Progenitor cell of endocrine pancreas (in vitro differentiated cells): Measurements from ENCODE around the gene PCDHGA4. TPM values are rescaled to one million over a fixed set of nuclear protein-coding genes. Genes with fewer than 3 reads are reported as not detected.

Source experiments
- DNase-seq: peaks from one replicate; pipeline ENCODE4 v3.0.0; 2021; ENCODE audit warnings: low spot score; ENCODE audit not compliant: unreplicated experiment
- H3K27ac Mint-ChIP-seq: 2 replicates; pipeline ENCODE4 v1.8.0; 2021; ENCODE audit warnings: mild to moderate bottlenecking, moderate library complexity, mixed read lengths
- H3K27me3 Mint-ChIP-seq: 2 replicates; pipeline ENCODE4 v1.8.0; 2021; ENCODE audit warnings: mixed read lengths
- H3K36me3 Mint-ChIP-seq: 2 replicates; pipeline ENCODE4 v1.8.0; 2022; ENCODE audit warnings: mixed read lengths; ENCODE audit not compliant: insufficient read depth
- H3K4me1 Mint-ChIP-seq: 2 replicates; pipeline ENCODE4 v1.8.0; 2021; ENCODE audit warnings: low read depth, mixed read lengths
- H3K4me3 Mint-ChIP-seq: 2 replicates; pipeline ENCODE4 v1.8.0; 2021; ENCODE audit warnings: low read depth, mild to moderate bottlenecking, moderate library complexity, mixed read lengths
- H3K9me3 Mint-ChIP-seq: 2 replicates; pipeline ENCODE4 v1.8.0; 2021; ENCODE audit warnings: low read depth, mixed read lengths
- total RNA-seq: library from RNA; stranded (reverse); gene quantifications from 2 replicates; pipeline ENCODE4 v1.2.1, GENCODE V29; 2021
- TF ChIP-seq, protein P1 (sequence below): fragments of 200-600 bp; sonication (generic); IDR thresholded peaks from one replicate; pipeline ENCODE4 v1.5.0; 2021; ENCODE audit warnings: antibody characterized with exemption, mild to moderate bottlenecking; ENCODE audit not compliant: unreplicated experiment

PCDHGA4 gene
- total RNA-seq, 1 donor from 2014 or later = 0.96 TPM

DNA sequence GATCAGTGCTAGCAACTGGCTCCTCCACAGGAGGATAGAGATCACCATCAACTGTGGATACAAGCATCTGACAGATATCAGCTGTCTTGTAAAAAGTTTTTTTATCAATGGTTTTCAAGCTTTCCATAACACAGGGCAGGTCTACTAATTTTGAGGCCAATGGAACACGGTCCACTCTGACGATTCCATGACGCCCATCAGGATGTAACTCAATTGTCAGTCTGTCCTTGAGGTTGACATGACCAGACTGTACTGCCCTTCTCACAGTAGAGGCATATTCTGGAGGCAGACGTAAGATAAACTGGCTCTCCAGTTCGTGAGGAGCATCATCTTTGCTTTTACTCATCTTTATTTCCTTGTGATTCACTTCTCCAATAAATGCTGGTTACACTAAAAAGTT is 35.1 kb upstream of the PCDHGA4 start:
- Mint-ChIP-seq H3K4me1 (no peaks in the 10 kb centered on the region), H3K4me3 (peak overlapping the region; percentile 99), H3K27me3 (no peaks in the 10 kb centered on the region), H3K36me3 (peaks cover 61% of the 10 kb centered on the region), H3K27ac (peak overlapping the region; percentile 100), H3K9me3 (peaks cover 49% of the 10 kb centered on the region)
- DNase-seq = no peak
- TF ChIP-seq, protein P1, sequence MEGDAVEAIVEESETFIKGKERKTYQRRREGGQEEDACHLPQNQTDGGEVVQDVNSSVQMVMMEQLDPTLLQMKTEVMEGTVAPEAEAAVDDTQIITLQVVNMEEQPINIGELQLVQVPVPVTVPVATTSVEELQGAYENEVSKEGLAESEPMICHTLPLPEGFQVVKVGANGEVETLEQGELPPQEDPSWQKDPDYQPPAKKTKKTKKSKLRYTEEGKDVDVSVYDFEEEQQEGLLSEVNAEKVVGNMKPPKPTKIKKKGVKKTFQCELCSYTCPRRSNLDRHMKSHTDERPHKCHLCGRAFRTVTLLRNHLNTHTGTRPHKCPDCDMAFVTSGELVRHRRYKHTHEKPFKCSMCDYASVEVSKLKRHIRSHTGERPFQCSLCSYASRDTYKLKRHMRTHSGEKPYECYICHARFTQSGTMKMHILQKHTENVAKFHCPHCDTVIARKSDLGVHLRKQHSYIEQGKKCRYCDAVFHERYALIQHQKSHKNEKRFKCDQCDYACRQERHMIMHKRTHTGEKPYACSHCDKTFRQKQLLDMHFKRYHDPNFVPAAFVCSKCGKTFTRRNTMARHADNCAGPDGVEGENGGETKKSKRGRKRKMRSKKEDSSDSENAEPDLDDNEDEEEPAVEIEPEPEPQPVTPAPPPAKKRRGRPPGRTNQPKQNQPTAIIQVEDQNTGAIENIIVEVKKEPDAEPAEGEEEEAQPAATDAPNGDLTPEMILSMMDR = no peak

GRCh38 chr5:141320225-141321169 is 34.3 kb upstream of the PCDHGA4 start, which contains the start of gene TAF7:
Gene TAF7 (minus strand): TSS chr5:141320784. CDS start chr5:141320044, 740 bp downstream.
- Mint-ChIP-seq H3K27ac (peak within 1 kb of the TSS; percentile 100), H3K9me3 (peaks cover 44% of the 10 kb centered on the region), H3K27me3 (no peaks in the 10 kb centered on the region), H3K4me3 (peak within 1 kb of the TSS; percentile 99), H3K4me1 (no peaks in the 10 kb centered on the region), H3K36me3 (peaks cover 53% of the 10 kb centered on the region)
- TF ChIP-seq, protein P1 = peak; percentile 91
- peak; percentile 86 for DNase-seq

GRCh38 chr5:141322261-141322660 is 32.6 kb upstream of the PCDHGA4 start:
- H3K27me3 Mint-ChIP-seq = no peaks in the 10 kb centered on the region
- peak overlapping the region; percentile 16 for H3K4me3 Mint-ChIP-seq
- TF ChIP-seq, protein P1 = no peak
- DNase-seq = no peak
- peaks cover 45% of the 10 kb centered on the region for H3K36me3 Mint-ChIP-seq
- H3K27ac Mint-ChIP-seq = peak overlapping the region; percentile 41
- no peaks in the 10 kb centered on the region for H3K4me1 Mint-ChIP-seq
- H3K9me3 Mint-ChIP-seq = peaks cover 52% of the 10 kb centered on the region

GRCh38 chr5:141326088-141326854 is 28.6 kb upstream of the PCDHGA4 start:
- Mint-ChIP-seq H3K27ac (peak overlapping the region; percentile 95), H3K36me3 (peaks cover 18% of the 10 kb centered on the region), H3K4me3 (peak overlapping the region; percentile 77), H3K27me3 (no peaks in the 10 kb centered on the region), H3K9me3 (peaks cover 44% of the 10 kb centered on the region), H3K4me1 (no peaks in the 10 kb centered on the region)
- DNase-seq = no peak
- TF ChIP-seq, protein P1 = peak; percentile 59

DNA sequence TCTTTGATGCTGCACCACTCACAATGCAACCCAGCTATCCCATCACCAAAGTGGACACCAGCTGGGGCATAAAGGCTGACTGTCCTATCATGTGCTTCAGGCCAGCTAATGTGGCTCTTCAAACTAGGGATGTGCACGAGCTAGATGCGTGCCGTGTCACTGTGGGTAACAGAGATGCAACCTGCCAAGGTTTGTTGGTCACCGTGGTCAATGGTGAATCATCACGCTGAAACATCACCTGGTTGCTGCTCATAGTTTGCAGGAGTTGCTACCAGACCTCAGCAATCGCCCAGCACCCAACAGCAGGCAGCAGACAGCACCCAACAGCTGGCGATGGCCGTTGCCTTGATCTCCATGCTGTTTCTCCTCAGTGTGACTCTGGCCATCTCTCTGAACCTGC is 26.6 kb upstream of the PCDHGA4 start:
- TF ChIP-seq, protein P1 = no peak
- H3K4me1 Mint-ChIP-seq = no peaks in the 10 kb centered on the region
- H3K27me3 Mint-ChIP-seq = no peaks in the 10 kb centered on the region
- H3K9me3 Mint-ChIP-seq = peaks cover 42% of the 10 kb centered on the region
- peaks cover 20% of the 10 kb centered on the region for H3K36me3 Mint-ChIP-seq
- no peak overlapping the region for H3K27ac Mint-ChIP-seq
- H3K4me3 Mint-ChIP-seq = no peak overlapping the region
- no peak for DNase-seq
